HepG2 (cell line): ENCODE measurements around the gene PTPRU. TPM values are rescaled to one million over a fixed set of nuclear protein-coding genes. Genes with fewer than 3 reads are reported as not detected.

Source experiments
- AGO1 ChIP-seq: fragments of 200-400 bp; formaldehyde crosslinking; IDR thresholded peaks from 2 replicates; pipeline ENCODE4 v1.6.1; 2017; ENCODE audit warnings: mild to moderate bottlenecking, low read depth, low read length, moderate library complexity; ENCODE audit not compliant: poor library complexity, severe bottlenecking
- ESRRA ChIP-seq: sonication (generic); formaldehyde crosslinking; IDR thresholded peaks from 2 replicates; pipeline ENCODE4 v1.5.1; 2020; ENCODE audit warnings: mild to moderate bottlenecking, low read depth, missing genetic modification reagents
- ETV6 ChIP-seq: sonication (generic); formaldehyde crosslinking; conservative IDR thresholded peaks from 2 replicates; pipeline ENCODE4 v1.4.0; 2020; ENCODE audit warnings: missing genetic modification reagents
- GABPB1 ChIP-seq: IDR thresholded peaks from 2 replicates; pipeline ENCODE4 v1.6.1; 2016; ENCODE audit warnings: mild to moderate bottlenecking, missing genetic modification reagents, moderate library complexity, missing compliant biosample characterization
- HNRNPLL ChIP-seq: fragments of 200-400 bp; formaldehyde crosslinking; IDR thresholded peaks from 2 replicates; pipeline ENCODE4 v1.6.1; 2017; ENCODE audit warnings: mild to moderate bottlenecking, low read depth, low read length; ENCODE audit not compliant: poor library complexity, severe bottlenecking
- KDM4B ChIP-seq: sonication (generic); formaldehyde crosslinking; IDR thresholded peaks from 2 replicates; pipeline ENCODE4 v1.4.0; 2020; ENCODE audit warnings: missing genetic modification reagents
- KLF13 ChIP-seq: sonication (generic); formaldehyde crosslinking; IDR thresholded peaks from 2 replicates; pipeline ENCODE4 v1.4.0; 2020; ENCODE audit warnings: mild to moderate bottlenecking, missing genetic modification reagents
- MAFK ChIP-seq, 2 experiments: IDR thresholded peaks in 1 of 2; conservative IDR thresholded peaks in 1 of 2; 2 replicates each; pipeline ENCODE4 v1.6.1; 2011; ENCODE audit warnings: improper control_type of control experiment in 2 of 2, low read length in 2 of 2
- MXD4 ChIP-seq: IDR thresholded peaks from 2 replicates; pipeline ENCODE4 v1.6.1; 2016; ENCODE audit warnings: mild to moderate bottlenecking, missing biosample characterization, missing genetic modification reagents
- NFKB2 ChIP-seq: sonication (generic); formaldehyde crosslinking; IDR thresholded peaks from 2 replicates; pipeline ENCODE4 v1.4.0; 2020; ENCODE audit warnings: missing genetic modification reagents, borderline replicate concordance
- PPARG ChIP-seq: conservative IDR thresholded peaks from 2 replicates; pipeline ENCODE4 v1.6.1; 2016; ENCODE audit warnings: missing biosample characterization, missing genetic modification reagents
- SP4 ChIP-seq: sonication (generic); formaldehyde crosslinking; IDR thresholded peaks from 2 replicates; pipeline ENCODE4 v1.8.1; 2023; ENCODE audit warnings: mild to moderate bottlenecking, missing genetic modification reagents
- ZBTB7B ChIP-seq: sonication (generic); formaldehyde crosslinking; IDR thresholded peaks from 2 replicates; pipeline ENCODE4 v1.4.0; 2020; ENCODE audit warnings: missing genetic modification reagents
- ZMAT3 ChIP-seq: sonication (generic); formaldehyde crosslinking; conservative IDR thresholded peaks from 2 replicates; pipeline ENCODE4 v1.7.0; 2021; ENCODE audit warnings: missing genetic modification reagents
- ZNF557 ChIP-seq: sonication (generic); formaldehyde crosslinking; IDR thresholded peaks from 2 replicates; pipeline ENCODE4 v1.4.0; 2020; ENCODE audit warnings: missing genetic modification reagents
- ZNF724P ChIP-seq: sonication (generic); formaldehyde crosslinking; IDR thresholded peaks from 2 replicates; pipeline ENCODE4 v1.8.0; 2022; ENCODE audit warnings: missing genetic modification reagents, borderline replicate concordance
- ZNF761 ChIP-seq: sonication (generic); formaldehyde crosslinking; conservative IDR thresholded peaks from 2 replicates; pipeline ENCODE4 v1.4.0; 2020; ENCODE audit warnings: mild to moderate bottlenecking, missing genetic modification reagents
- ZNF766 ChIP-seq: sonication (generic); formaldehyde crosslinking; IDR thresholded peaks from 2 replicates; pipeline ENCODE4 v1.5.0; 2020; ENCODE audit warnings: missing genetic modification reagents, borderline replicate concordance
- polyA plus RNA-seq, 8 experiments: library from polyadenylated mRNA; depleted of rRNA in 3 of 8; stranded (reverse) in 7 of 8; unstranded in 1 of 8; fragments of >200 nt; fragmentation: Illumina TruSeq in 4 of 8; extraction: Trizol in 4 of 8; gene quantifications; 2 replicates each; pipeline versions ENCODE4 v1.2.1 to v1.2.3, GENCODE V29; 2011 to 2016; ENCODE audit warnings: low read depth in 4 of 8, missing spikeins in 1 of 8, mixed read lengths in 1 of 8; ENCODE audit not compliant: insufficient read depth in 1 of 8
- total RNA-seq, 5 experiments: library from RNA; depleted of rRNA; stranded (reverse); fragments of >200 nt; fragmentation: Illumina TruSeq; extraction: Trizol; gene quantifications; 2 replicates each; pipeline ENCODE4 v1.2.3, GENCODE V29; 2016; ENCODE audit warnings: low read depth in 1 of 5
- TF ChIP-seq, protein P1 (sequence below): IDR thresholded peaks from 2 replicates; pipeline ENCODE4 v1.6.1; 2018; ENCODE audit warnings: missing genetic modification reagents, mild to moderate bottlenecking, missing compliant biosample characterization
- TF ChIP-seq, protein P2 (sequence below): sonication (generic); formaldehyde crosslinking; IDR thresholded peaks from 2 replicates; pipeline ENCODE4 v1.4.0; 2020; ENCODE audit warnings: missing genetic modification reagents
- TF ChIP-seq, protein P3 (sequence below): IDR thresholded peaks from 2 replicates; pipeline ENCODE4 v1.6.1; 2016; ENCODE audit warnings: missing compliant biosample characterization, missing genetic modification reagents, borderline replicate concordance

Gene PTPRU
- total and polyA plus RNA-seq, 2 of the 13 experiments (the other 11 are each of a cell fraction or from before 2014, with no cell fraction given), result 21.6 to 22.3 TPM

DNA sequence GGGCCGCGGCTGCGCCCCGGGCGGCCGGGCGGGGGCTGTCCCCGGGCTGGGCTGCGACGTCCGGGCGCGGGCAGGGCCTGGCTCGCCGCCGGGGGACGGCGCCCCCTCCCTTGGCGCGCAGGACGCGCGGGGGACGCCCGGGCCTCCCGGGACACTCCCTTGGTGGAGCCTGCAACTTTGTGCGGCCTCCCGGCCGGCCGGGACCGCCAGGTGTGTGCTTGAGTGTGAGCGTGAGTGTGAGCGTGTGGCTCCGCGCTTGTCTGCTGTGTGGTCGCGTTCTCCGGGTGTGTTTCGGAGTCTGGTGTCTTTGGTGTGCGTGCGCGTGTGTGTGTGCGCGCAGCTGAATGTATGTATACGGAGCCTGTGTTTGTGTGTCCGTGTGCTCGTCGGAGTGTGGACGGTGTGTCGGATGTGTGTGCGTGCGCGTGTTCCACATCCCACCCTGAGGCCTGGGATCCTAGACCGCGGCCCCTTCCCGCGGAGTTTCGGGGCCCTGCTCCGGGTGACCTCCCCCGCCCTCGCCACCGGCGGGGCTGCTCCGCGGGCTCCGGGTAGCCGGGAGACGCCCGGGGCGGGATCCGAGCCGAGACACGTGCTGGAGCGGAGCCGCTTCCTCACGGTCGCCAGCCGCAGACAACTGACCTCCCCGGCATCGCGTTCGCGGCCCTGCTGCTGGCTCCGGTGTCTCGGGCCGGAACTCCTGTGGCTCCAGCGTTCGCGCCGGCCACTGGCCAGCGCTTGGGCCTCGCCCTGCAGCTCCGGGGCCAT is 1.7 kb downstream of the PTPRU start (continued):
- TF ChIP-seq ZMAT3 (CRISPR knock-in tag), result 0 out of 2 replicates have a peak, but pooled peaks have one; percentile 62
- peak; percentile 68; the same call in 1 of the 2 replicates for TF ChIP-seq NFKB2 (CRISPR knock-in tag)
- peak; percentile 61 for TF ChIP-seq ZNF761 (CRISPR knock-in tag)
- TF ChIP-seq, protein P1, sequence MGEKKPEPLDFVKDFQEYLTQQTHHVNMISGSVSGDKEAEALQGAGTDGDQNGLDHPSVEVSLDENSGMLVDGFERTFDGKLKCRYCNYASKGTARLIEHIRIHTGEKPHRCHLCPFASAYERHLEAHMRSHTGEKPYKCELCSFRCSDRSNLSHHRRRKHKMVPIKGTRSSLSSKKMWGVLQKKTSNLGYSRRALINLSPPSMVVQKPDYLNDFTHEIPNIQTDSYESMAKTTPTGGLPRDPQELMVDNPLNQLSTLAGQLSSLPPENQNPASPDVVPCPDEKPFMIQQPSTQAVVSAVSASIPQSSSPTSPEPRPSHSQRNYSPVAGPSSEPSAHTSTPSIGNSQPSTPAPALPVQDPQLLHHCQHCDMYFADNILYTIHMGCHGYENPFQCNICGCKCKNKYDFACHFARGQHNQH (CRISPR knock-in tag), result peak; percentile 71; the same call in 1 of the 2 replicates
- TF ChIP-seq SP4, result 0 out of 2 replicates have a peak, but pooled peaks have one; percentile 7
- TF ChIP-seq, protein P2, sequence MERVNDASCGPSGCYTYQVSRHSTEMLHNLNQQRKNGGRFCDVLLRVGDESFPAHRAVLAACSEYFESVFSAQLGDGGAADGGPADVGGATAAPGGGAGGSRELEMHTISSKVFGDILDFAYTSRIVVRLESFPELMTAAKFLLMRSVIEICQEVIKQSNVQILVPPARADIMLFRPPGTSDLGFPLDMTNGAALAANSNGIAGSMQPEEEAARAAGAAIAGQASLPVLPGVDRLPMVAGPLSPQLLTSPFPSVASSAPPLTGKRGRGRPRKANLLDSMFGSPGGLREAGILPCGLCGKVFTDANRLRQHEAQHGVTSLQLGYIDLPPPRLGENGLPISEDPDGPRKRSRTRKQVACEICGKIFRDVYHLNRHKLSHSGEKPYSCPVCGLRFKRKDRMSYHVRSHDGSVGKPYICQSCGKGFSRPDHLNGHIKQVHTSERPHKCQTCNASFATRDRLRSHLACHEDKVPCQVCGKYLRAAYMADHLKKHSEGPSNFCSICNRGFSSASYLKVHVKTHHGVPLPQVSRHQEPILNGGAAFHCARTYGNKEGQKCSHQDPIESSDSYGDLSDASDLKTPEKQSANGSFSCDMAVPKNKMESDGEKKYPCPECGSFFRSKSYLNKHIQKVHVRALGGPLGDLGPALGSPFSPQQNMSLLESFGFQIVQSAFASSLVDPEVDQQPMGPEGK, result 0 out of 2 replicates have a peak, but pooled peaks have one; percentile 21
- TF ChIP-seq ZNF557 (CRISPR knock-in tag), result no peak
- no peak for TF ChIP-seq KDM4B (CRISPR knock-in tag)
- TF ChIP-seq MAFK (conservative IDR thresholded peaks at IDR 0.05 in 1 of 2, IDR thresholded peaks at IDR 0.05 in 1 of 2; ENCODE audit: low read length in 2 of 2), result no peak
- TF ChIP-seq MXD4 (CRISPR knock-in tag), result peak; percentile 70; the same call in 1 of the 2 replicates
- no peak for TF ChIP-seq ETV6
- TF ChIP-seq ESRRA, result 0 out of 2 replicates have a peak, but pooled peaks have one; percentile 17
- TF ChIP-seq ZNF766 (CRISPR knock-in tag), result no peak
- TF ChIP-seq ZNF724P, result no peak
- TF ChIP-seq, protein P3, sequence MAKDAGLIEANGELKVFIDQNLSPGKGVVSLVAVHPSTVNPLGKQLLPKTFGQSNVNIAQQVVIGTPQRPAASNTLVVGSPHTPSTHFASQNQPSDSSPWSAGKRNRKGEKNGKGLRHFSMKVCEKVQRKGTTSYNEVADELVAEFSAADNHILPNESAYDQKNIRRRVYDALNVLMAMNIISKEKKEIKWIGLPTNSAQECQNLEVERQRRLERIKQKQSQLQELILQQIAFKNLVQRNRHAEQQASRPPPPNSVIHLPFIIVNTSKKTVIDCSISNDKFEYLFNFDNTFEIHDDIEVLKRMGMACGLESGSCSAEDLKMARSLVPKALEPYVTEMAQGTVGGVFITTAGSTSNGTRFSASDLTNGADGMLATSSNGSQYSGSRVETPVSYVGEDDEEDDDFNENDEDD (CRISPR knock-in tag), result peak; percentile 50; the same call in 1 of the 2 replicates
- peak; percentile 65; the same call in 1 of the 2 replicates for TF ChIP-seq KLF13 (CRISPR knock-in tag)
- TF ChIP-seq ZBTB7B (CRISPR knock-in tag), result peak; percentile 68
- no peak for TF ChIP-seq AGO1
- TF ChIP-seq PPARG (CRISPR knock-in tag), result no peak
- peak; percentile 69; the same call in 1 of the 2 replicates for TF ChIP-seq GABPB1 (CRISPR knock-in tag)
- TF ChIP-seq HNRNPLL, result peak; percentile 23
